HTR-8/SVneo (cell line): ENCODE measurements around the gene C6orf62.
"Not testable (repeated sequence)": the region's sequence is repeated elsewhere in the genome, so short reads cannot be mapped to it uniquely, and the experiment has no call there.

Experiments
- DNase-seq: peaks from one replicate; pipeline ENCODE4 v3.0.0; 2011; ENCODE audit warnings: low spot score, mixed read lengths; ENCODE audit not compliant: insufficient read length
- FAIRE-seq: peaks from 2 replicates; lab custom pipeline; 2011; peaks lifted over from hg19 to GRCh38; lab: Jason Lieb, UNC

The C6orf62 gene

GRCh38 chr6:24708612-24709011, 10.3 kb downstream of the C6orf62 start:
- FAIRE-seq (no peak), DNase-seq (no peak)

DNA sequence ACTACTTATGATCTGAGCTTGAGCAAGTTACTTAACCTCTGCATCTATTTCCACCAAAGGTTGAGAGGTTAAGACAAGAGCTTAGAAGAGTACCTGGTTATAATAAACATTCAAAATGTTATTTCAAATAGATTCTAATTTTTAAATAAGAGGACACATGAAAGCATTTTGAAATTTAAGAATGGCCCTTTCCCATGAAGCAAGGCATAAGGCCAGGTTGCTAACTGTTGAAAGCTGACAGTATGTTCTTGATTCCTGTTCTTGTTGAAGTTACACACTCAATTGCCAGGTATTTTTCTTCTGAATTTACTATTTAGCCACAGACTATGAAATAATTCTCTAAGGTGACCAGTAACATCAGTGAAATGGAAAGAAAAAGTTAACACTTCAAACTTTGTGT, 14.5 kb downstream of the C6orf62 start:
- FAIRE-seq (no peak), DNase-seq (no peak)

- no peak for DNase-seq
- no peak for FAIRE-seq
Observed at GRCh38 chr6:24702720-24703282, 16.2 kb downstream of the C6orf62 start.

- no peak for FAIRE-seq
- no peak for DNase-seq
Observed at GRCh38 chr6:24699521-24700359, 19.2 kb downstream of the C6orf62 start.

GRCh38 chr6:24696097-24696496, 22.9 kb downstream of the C6orf62 start:
- FAIRE-seq = no peak
- DNase-seq = no peak

- DNase-seq = peak; percentile 44
- FAIRE-seq = not testable (repeated sequence)
Observed at GRCh38 chr6:24695635-24696034, 23.3 kb downstream of the C6orf62 start.

DNA sequence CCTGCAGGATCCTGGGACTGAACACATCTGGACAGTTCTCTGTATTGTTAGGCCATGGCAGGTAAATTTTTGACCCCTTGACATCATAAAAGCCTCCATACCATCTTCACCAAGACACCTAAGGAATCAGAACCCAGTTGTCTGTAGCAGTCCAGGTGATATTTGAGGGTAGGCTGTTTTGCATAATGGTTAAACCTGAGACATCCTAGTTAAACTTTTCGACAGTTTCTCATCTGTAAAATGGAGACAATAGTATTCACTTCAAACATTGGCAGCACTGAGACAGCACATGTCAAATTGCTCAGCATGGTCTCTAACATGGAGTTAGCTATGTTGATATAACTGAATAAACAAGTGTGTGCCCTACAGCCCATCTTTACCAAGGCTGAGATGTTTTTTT, 24.8 kb downstream of the C6orf62 start:
- FAIRE-seq (no peak), DNase-seq (no peak)

GRCh38 chr6:24692848-24693592, 25.9 kb downstream of the C6orf62 start:
- peak; percentile 16 for FAIRE-seq

DNA sequence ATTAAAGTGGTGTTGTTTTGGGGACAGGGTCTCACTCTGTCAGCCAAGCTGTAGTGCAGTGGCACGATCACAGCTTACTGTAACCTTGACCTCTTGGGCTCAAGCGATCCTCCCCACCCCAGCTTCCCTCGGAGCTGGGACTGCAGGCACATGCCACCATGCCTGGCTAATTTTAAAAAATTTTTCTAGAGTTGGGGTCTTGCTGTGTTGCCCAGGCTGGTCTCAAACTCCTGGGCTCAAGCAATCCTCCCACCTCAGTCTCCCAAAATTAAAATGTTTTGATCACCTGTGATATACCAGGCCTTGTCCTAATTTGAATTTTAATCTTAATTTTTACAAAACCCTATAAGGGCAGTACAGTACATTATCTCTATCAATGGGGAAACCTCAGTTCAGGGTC, 26.5 kb downstream of the C6orf62 start:
- DNase-seq (no peak), FAIRE-seq (no peak)

More at GRCh38 chr6:24692848-24693592, 25.9 kb downstream of the C6orf62 start:
- no peak for DNase-seq

- FAIRE-seq (no peak), DNase-seq (no peak)
Observed at GRCh38 chr6:24692003-24692402, 27.0 kb downstream of the C6orf62 start.

DNA sequence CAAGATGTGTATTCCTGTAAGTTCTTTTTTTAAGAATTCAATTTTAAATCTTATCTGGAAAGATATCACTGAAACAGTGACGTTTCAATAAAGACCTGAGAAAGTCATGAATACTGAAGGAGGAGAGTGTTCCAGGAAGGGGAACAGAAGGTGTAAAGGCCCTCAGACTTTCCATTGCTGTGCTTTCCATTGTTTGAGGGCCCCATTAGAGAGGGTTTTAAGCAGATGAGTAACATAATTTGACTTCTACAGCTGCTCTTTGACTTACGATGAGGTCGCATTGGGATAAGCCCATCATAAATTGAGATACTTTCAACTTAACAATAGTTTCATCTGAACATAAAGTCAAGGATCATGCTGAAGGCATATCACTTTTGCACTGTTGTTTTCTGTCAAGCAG, 27.4 kb downstream of the C6orf62 start:
- DNase-seq (no peak), FAIRE-seq (no peak)

GRCh38 chr6:24690593-24690992, 28.4 kb downstream of the C6orf62 start:
- DNase-seq = no peak
- no peak for FAIRE-seq

DNA sequence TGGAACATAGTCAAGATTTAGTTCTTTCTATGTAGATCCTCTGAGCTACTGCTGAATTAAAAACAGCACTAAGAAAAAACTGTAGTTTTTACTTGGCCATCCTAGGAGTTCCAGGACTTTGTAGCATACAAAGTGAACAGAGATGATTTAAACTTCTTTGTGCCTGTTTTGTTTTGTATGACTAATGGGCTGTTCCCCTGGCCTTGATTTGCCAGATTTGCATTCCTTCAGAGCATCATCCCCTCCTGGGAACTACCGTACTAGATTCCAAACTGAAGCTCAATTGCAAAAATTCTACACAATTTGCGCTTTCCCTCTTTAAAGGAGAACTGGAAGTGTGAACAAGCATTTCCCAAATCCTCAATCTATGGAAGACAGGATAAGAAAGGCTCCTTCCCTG, 29.0 kb downstream of the C6orf62 start:
- FAIRE-seq = no peak
- DNase-seq = no peak

DNA sequence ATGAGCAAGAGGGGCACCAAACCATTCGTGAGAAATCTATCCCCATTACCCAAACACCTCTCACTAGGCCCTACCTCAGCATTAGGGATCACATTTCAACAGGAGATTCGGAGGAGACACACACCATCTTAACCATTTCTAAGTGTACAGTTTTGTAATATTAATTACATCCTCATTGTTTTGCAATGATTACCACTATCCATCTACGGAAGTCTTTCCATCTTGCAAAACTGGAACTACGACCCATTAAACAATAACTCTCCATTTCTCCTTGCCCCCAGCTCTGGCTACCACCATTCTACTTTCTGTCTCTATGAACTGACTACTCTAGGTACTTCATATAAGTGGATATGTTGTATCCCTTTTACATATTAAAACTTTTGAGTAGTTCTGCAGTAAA, 32.0 kb downstream of the C6orf62 start:
- no peak for DNase-seq

DNA sequence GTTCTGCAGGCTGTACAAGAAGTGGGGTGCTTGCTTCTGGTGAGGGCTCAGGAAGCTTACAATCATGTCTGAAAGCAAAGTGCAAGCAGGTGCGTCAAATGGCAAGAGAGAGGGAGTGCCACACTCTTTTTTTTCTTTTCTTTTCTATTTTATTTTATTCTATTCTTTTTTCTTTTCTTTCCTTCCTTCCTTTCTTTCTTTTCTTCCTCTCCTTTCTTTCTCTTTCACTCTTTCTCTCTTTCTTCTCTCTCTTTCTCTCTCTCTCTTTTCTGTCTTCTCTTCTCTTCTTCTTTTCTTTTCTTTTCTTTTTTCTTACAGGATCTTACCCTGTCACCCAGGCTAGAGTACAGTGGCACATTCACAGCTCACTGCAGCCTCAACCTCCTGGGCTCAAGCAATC, 32.5 kb downstream of the C6orf62 start:
- no peak for FAIRE-seq
- no peak for DNase-seq

More for the DNA sequence above, 32.0 kb downstream of the C6orf62 start:
- no peak for FAIRE-seq

- DNase-seq = no peak
- no peak for FAIRE-seq
Observed at GRCh38 chr6:24683297-24684296, 35.4 kb downstream of the C6orf62 start.

- FAIRE-seq (no peak), DNase-seq (no peak)
Observed at GRCh38 chr6:24680582-24680981, 38.4 kb downstream of the C6orf62 start.

GRCh38 chr6:24678792-24679352, 40.1 kb downstream of the C6orf62 start:
- not testable (repeated sequence) for FAIRE-seq, DNase-seq

- FAIRE-seq (no peak), DNase-seq (no peak)
Observed at GRCh38 chr6:24673625-24674024, 45.3 kb downstream of the C6orf62 start.
